Neural cell (in vitro differentiated cells): Measurements from ENCODE around the gene SEZ6.

Experiments used
- EZH2 ChIP-seq: fragments of 200-600, 300-800 bp; shearing (Covaris generic), sonication (generic); IDR thresholded peaks from 2 replicates; pipeline ENCODE4 v1.6.1; 2014; ENCODE audit warnings: antibody characterized with exemption, low read length, borderline replicate concordance, mild to moderate bottlenecking; ENCODE audit not compliant: insufficient read depth, poor library complexity, severe bottlenecking
- REST ChIP-seq: IDR thresholded peaks from 2 replicates; pipeline ENCODE4 v1.6.1; 2012; ENCODE audit warnings: borderline replicate concordance
- TF ChIP-seq, protein P1 (sequence below): fragments of 450-650 bp; IDR thresholded peaks from 2 replicates; pipeline ENCODE4 v1.5.1; 2014; ENCODE audit warnings: antibody characterized with exemption, mild to moderate bottlenecking, moderate library complexity; ENCODE audit not compliant: poor library complexity, severe bottlenecking

DNA sequence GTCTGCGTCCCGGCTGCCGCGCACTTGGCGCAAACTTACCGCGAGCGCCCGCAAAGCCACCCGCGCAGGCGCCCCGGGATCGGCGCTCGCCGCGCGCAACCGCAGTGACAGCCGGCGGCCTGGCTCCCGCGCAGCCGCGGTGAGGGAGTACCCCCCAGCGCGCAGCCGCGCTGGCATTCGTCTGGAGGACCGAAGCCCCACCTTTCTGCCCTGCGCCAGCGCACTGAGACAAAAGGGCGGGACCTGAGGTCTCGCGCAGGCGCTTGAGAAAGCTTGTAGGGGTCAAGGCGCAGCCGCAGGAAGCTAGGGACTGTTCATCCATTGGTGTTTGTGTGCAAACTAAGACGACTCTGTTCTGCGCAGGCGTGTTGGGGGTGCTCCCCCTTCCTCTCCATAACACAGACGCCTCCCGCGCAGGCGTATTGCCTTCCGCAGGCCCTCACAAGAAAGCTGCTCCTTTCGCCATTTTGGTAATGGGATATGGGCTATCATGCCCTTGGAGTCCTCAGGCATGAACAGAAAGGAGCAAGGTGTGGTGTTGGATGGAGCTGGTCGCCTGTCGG is 54.3 kb downstream of the SEZ6 start, which contains the start of gene PHF12:
- TF ChIP-seq EZH2: no peak
- no peak for TF ChIP-seq REST
- TF ChIP-seq, protein P1, sequence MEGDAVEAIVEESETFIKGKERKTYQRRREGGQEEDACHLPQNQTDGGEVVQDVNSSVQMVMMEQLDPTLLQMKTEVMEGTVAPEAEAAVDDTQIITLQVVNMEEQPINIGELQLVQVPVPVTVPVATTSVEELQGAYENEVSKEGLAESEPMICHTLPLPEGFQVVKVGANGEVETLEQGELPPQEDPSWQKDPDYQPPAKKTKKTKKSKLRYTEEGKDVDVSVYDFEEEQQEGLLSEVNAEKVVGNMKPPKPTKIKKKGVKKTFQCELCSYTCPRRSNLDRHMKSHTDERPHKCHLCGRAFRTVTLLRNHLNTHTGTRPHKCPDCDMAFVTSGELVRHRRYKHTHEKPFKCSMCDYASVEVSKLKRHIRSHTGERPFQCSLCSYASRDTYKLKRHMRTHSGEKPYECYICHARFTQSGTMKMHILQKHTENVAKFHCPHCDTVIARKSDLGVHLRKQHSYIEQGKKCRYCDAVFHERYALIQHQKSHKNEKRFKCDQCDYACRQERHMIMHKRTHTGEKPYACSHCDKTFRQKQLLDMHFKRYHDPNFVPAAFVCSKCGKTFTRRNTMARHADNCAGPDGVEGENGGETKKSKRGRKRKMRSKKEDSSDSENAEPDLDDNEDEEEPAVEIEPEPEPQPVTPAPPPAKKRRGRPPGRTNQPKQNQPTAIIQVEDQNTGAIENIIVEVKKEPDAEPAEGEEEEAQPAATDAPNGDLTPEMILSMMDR: no peak
